Measurements from ENCODE around the gene IL9. TPM values are rescaled to one million over a fixed set of nuclear protein-coding genes. Genes with fewer than 3 reads are reported as not detected.

IL9 gene
- polyA plus RNA-seq, 2 donors = not detected

GRCh38 chr5:135875567-135875966 lies 20.1 kb downstream of the IL9 start:
- WGBS, 2 donors = 87 to 92% methylated on average over 3 of the region's 3 CpGs
- Histone ChIP-seq H3K9me3 (ENCODE audit: control insufficient read depth in 2 of 2, insufficient read depth in 1 of 2, low read depth in 1 of 2, low read length in 1 of 2) (no peaks in the 10 kb centered on the region), H3K36me3 (ENCODE audit: control insufficient read depth in 2 of 2, insufficient read depth in 2 of 2, low read length in 1 of 2) (no peaks in the 10 kb centered on the region), H3K27me3 (ENCODE audit: control insufficient read depth in 1 of 2, insufficient read depth in 2 of 2, low read length in 2 of 2) (no peaks in the 10 kb centered on the region), H3K27ac (ENCODE audit: low read depth in 2 of 2, low read length in 1 of 2) (no peak overlapping the region), H3K4me3 (ENCODE audit: low read depth in 1 of 2, low read length in 2 of 2) (no peak overlapping the region), H3K4me1 (ENCODE audit: control insufficient read depth in 2 of 2, insufficient read depth in 2 of 2, low read length in 1 of 2) (no peaks in the 10 kb centered on the region)

- H3K9me3 ChIP-seq (ENCODE audit: control insufficient read depth in 2 of 2, insufficient read depth in 1 of 2, low read depth in 1 of 2, low read length in 1 of 2) = no peaks in the 10 kb centered on the region
- no peaks in the 10 kb centered on the region for H3K27me3 ChIP-seq (ENCODE audit: control insufficient read depth in 1 of 2, insufficient read depth in 2 of 2, low read length in 2 of 2)
- H3K4me3 ChIP-seq (ENCODE audit: low read depth in 1 of 2, low read length in 2 of 2) = no peak overlapping the region
- H3K27ac ChIP-seq (ENCODE audit: low read depth in 2 of 2, low read length in 1 of 2) = no peak overlapping the region
- no peaks in the 10 kb centered on the region for H3K36me3 ChIP-seq (ENCODE audit: control insufficient read depth in 2 of 2, insufficient read depth in 2 of 2, low read length in 1 of 2)
- no peaks in the 10 kb centered on the region for H3K4me1 ChIP-seq (ENCODE audit: control insufficient read depth in 2 of 2, insufficient read depth in 2 of 2, low read length in 1 of 2)
- 68 to 72% methylated on average over 3 of the region's 3 CpGs for WGBS, 2 donors
These were observed 21.2 kb downstream of the IL9 start for GRCh38 chr5:135874461-135874860.

- WGBS, 2 donors = 82 to 84% methylated on average over 5 of the region's 5 CpGs
- Histone ChIP-seq H3K27me3 (ENCODE audit: control insufficient read depth in 1 of 2, insufficient read depth in 2 of 2, low read length in 2 of 2) (no peaks in the 10 kb centered on the region), H3K9me3 (ENCODE audit: control insufficient read depth in 2 of 2, insufficient read depth in 1 of 2, low read depth in 1 of 2, low read length in 1 of 2) (no peaks in the 10 kb centered on the region), H3K4me1 (ENCODE audit: control insufficient read depth in 2 of 2, insufficient read depth in 2 of 2, low read length in 1 of 2) (no peaks in the 10 kb centered on the region), H3K27ac (ENCODE audit: low read depth in 2 of 2, low read length in 1 of 2) (no peak overlapping the region), H3K4me3 (ENCODE audit: low read depth in 1 of 2, low read length in 2 of 2) (no peak overlapping the region), H3K36me3 (ENCODE audit: control insufficient read depth in 2 of 2, insufficient read depth in 2 of 2, low read length in 1 of 2) (no peaks in the 10 kb centered on the region)
These were observed 21.8 kb downstream of the IL9 start for GRCh38 chr5:135873831-135874230.

GRCh38 chr5:135871268-135871915 lies 24.2 kb downstream of the IL9 start:
- Histone ChIP-seq H3K27ac (ENCODE audit: low read depth in 2 of 2, low read length in 1 of 2) (no peak overlapping the region), H3K36me3 (ENCODE audit: control insufficient read depth in 2 of 2, insufficient read depth in 2 of 2, low read length in 1 of 2) (no peaks in the 10 kb centered on the region), H3K4me3 (ENCODE audit: low read depth in 1 of 2, low read length in 2 of 2) (no peak overlapping the region), H3K9me3 (ENCODE audit: control insufficient read depth in 2 of 2, insufficient read depth in 1 of 2, low read depth in 1 of 2, low read length in 1 of 2) (no peaks in the 10 kb centered on the region), H3K27me3 (ENCODE audit: control insufficient read depth in 1 of 2, insufficient read depth in 2 of 2, low read length in 2 of 2) (no peaks in the 10 kb centered on the region), H3K4me1 (ENCODE audit: control insufficient read depth in 2 of 2, insufficient read depth in 2 of 2, low read length in 1 of 2) (no peaks in the 10 kb centered on the region)
- 78 to 79% methylated on average over 11 of the region's 11 CpGs for WGBS, 2 donors

GRCh38 chr5:135869935-135870334 lies 25.7 kb downstream of the IL9 start:
- H3K27me3 ChIP-seq (ENCODE audit: control insufficient read depth in 1 of 2, insufficient read depth in 2 of 2, low read length in 2 of 2) = no peaks in the 10 kb centered on the region
- H3K27ac ChIP-seq (ENCODE audit: low read depth in 2 of 2, low read length in 1 of 2) = no peak overlapping the region
- H3K9me3 ChIP-seq (ENCODE audit: control insufficient read depth in 2 of 2, insufficient read depth in 1 of 2, low read depth in 1 of 2, low read length in 1 of 2) = no peaks in the 10 kb centered on the region
- H3K4me1 ChIP-seq (ENCODE audit: control insufficient read depth in 2 of 2, insufficient read depth in 2 of 2, low read length in 1 of 2) = no peaks in the 10 kb centered on the region
- no peaks in the 10 kb centered on the region for H3K36me3 ChIP-seq (ENCODE audit: control insufficient read depth in 2 of 2, insufficient read depth in 2 of 2, low read length in 1 of 2)
- H3K4me3 ChIP-seq (ENCODE audit: low read depth in 1 of 2, low read length in 2 of 2) = no peak overlapping the region
- 57 to 63% methylated on average over 3 of the region's 3 CpGs for WGBS, 2 donors

- H3K27me3 ChIP-seq (ENCODE audit: control insufficient read depth in 1 of 2, insufficient read depth in 2 of 2, low read length in 2 of 2) = no peaks in the 10 kb centered on the region
- no peaks in the 10 kb centered on the region for H3K36me3 ChIP-seq (ENCODE audit: control insufficient read depth in 2 of 2, insufficient read depth in 2 of 2, low read length in 1 of 2)
- no peak overlapping the region for H3K4me3 ChIP-seq (ENCODE audit: low read depth in 1 of 2, low read length in 2 of 2)
- H3K9me3 ChIP-seq (ENCODE audit: control insufficient read depth in 2 of 2, insufficient read depth in 1 of 2, low read depth in 1 of 2, low read length in 1 of 2) = no peaks in the 10 kb centered on the region
- no peak overlapping the region for H3K27ac ChIP-seq (ENCODE audit: low read depth in 2 of 2, low read length in 1 of 2)
- H3K4me1 ChIP-seq (ENCODE audit: control insufficient read depth in 2 of 2, insufficient read depth in 2 of 2, low read length in 1 of 2) = no peaks in the 10 kb centered on the region
- WGBS, 2 donors = 87 to 90% methylated on average over 2 of the region's 2 CpGs
These were observed 26.4 kb downstream of the IL9 start for GRCh38 chr5:135869276-135869675.

GRCh38 chr5:135868681-135869080 lies 27.0 kb downstream of the IL9 start:
- no peak overlapping the region for H3K4me3 ChIP-seq (ENCODE audit: low read depth in 1 of 2, low read length in 2 of 2)
- no peak overlapping the region for H3K27ac ChIP-seq (ENCODE audit: low read depth in 2 of 2, low read length in 1 of 2)
- H3K27me3 ChIP-seq (ENCODE audit: control insufficient read depth in 1 of 2, insufficient read depth in 2 of 2, low read length in 2 of 2) = no peaks in the 10 kb centered on the region
- H3K36me3 ChIP-seq (ENCODE audit: control insufficient read depth in 2 of 2, insufficient read depth in 2 of 2, low read length in 1 of 2) = no peaks in the 10 kb centered on the region
- no peaks in the 10 kb centered on the region for H3K4me1 ChIP-seq (ENCODE audit: control insufficient read depth in 2 of 2, insufficient read depth in 2 of 2, low read length in 1 of 2)
- H3K9me3 ChIP-seq (ENCODE audit: control insufficient read depth in 2 of 2, insufficient read depth in 1 of 2, low read depth in 1 of 2, low read length in 1 of 2) = no peaks in the 10 kb centered on the region
- 55 to 65% methylated on average over 2 of the region's 2 CpGs for WGBS, 2 donors

GRCh38 chr5:135867599-135867998 lies 28.0 kb downstream of the IL9 start:
- Histone ChIP-seq H3K27ac (ENCODE audit: low read depth in 2 of 2, low read length in 1 of 2) (no peak overlapping the region), H3K36me3 (ENCODE audit: control insufficient read depth in 2 of 2, insufficient read depth in 2 of 2, low read length in 1 of 2) (no peaks in the 10 kb centered on the region), H3K4me3 (ENCODE audit: low read depth in 1 of 2, low read length in 2 of 2) (no peak overlapping the region), H3K27me3 (ENCODE audit: control insufficient read depth in 1 of 2, insufficient read depth in 2 of 2, low read length in 2 of 2) (no peaks in the 10 kb centered on the region), H3K9me3 (ENCODE audit: control insufficient read depth in 2 of 2, insufficient read depth in 1 of 2, low read depth in 1 of 2, low read length in 1 of 2) (no peaks in the 10 kb centered on the region), H3K4me1 (ENCODE audit: control insufficient read depth in 2 of 2, insufficient read depth in 2 of 2, low read length in 1 of 2) (no peaks in the 10 kb centered on the region)

GRCh38 chr5:135866016-135866415 lies 29.6 kb downstream of the IL9 start:
- Histone ChIP-seq H3K27me3 (ENCODE audit: control insufficient read depth in 1 of 2, insufficient read depth in 2 of 2, low read length in 2 of 2) (no peaks in the 10 kb centered on the region), H3K4me1 (ENCODE audit: control insufficient read depth in 2 of 2, insufficient read depth in 2 of 2, low read length in 1 of 2) (no peaks in the 10 kb centered on the region), H3K36me3 (ENCODE audit: control insufficient read depth in 2 of 2, insufficient read depth in 2 of 2, low read length in 1 of 2) (no peaks in the 10 kb centered on the region), H3K4me3 (ENCODE audit: low read depth in 1 of 2, low read length in 2 of 2) (no peak overlapping the region), H3K27ac (ENCODE audit: low read depth in 2 of 2, low read length in 1 of 2) (no peak overlapping the region), H3K9me3 (ENCODE audit: control insufficient read depth in 2 of 2, insufficient read depth in 1 of 2, low read depth in 1 of 2, low read length in 1 of 2) (no peaks in the 10 kb centered on the region)
- WGBS, 2 donors = 79 to 90% methylated on average over 2 of the region's 2 CpGs
